WTC11 (cell line): ENCODE measurements around the gene ARHGAP10.

ENCODE experiments used
- FOXP1 ChIP-seq: sonication (generic); formaldehyde crosslinking; IDR thresholded peaks from 2 replicates; pipeline ENCODE4 v1.8.0; 2022; ENCODE audit warnings: missing genetic modification reagents, mild to moderate bottlenecking, moderate library complexity, borderline replicate concordance
- JUN ChIP-seq: sonication (generic); formaldehyde crosslinking; IDR thresholded peaks from 2 replicates; pipeline ENCODE4 v1.8.0; 2023; ENCODE audit warnings: mild to moderate bottlenecking, missing genetic modification reagents
- NFATC4 ChIP-seq: fragments of 250-450 bp; sonication (Bioruptor Pico); IDR thresholded peaks from 2 replicates; pipeline ENCODE4 v1.9.0; 2021; ENCODE audit warnings: mild to moderate bottlenecking
- SMAD4 ChIP-seq: sonication (generic); formaldehyde crosslinking; IDR thresholded peaks from 2 replicates; pipeline ENCODE4 v1.8.0; 2022; ENCODE audit warnings: mild to moderate bottlenecking, missing genetic modification reagents
- TEAD1 ChIP-seq: sonication (generic); formaldehyde crosslinking; IDR thresholded peaks from 2 replicates; pipeline ENCODE4 v1.8.0; 2022; ENCODE audit warnings: mild to moderate bottlenecking, missing genetic modification reagents
- ZNF263 ChIP-seq: sonication (generic); formaldehyde crosslinking; IDR thresholded peaks from 2 replicates; pipeline ENCODE4 v1.8.1; 2022; ENCODE audit warnings: low read depth, mild to moderate bottlenecking, moderate library complexity, missing genetic modification reagents
- ZNF416 ChIP-seq: fragments of 250-450 bp; sonication (Bioruptor Pico); IDR thresholded peaks from 2 replicates; pipeline ENCODE4 v1.9.0; 2021; ENCODE audit warnings: mild to moderate bottlenecking, inconsistent platforms
- TF ChIP-seq, protein P1 (sequence below): fragments of 250-450 bp; sonication (Bioruptor Pico); IDR thresholded peaks from 2 replicates; pipeline ENCODE4 v1.9.0; 2021; ENCODE audit warnings: mild to moderate bottlenecking
- TF ChIP-seq, protein P2 (sequence below): fragments of 200-600 bp; IDR thresholded peaks from 2 replicates; pipeline ENCODE4 v1.8.0; 2022; ENCODE audit warnings: antibody characterized with exemption
- TF ChIP-seq, protein P3 (sequence below): sonication (generic); formaldehyde crosslinking; IDR thresholded peaks from 2 replicates; pipeline ENCODE4 v1.8.1; 2022; ENCODE audit warnings: mild to moderate bottlenecking, moderate library complexity, missing genetic modification reagents

DNA sequence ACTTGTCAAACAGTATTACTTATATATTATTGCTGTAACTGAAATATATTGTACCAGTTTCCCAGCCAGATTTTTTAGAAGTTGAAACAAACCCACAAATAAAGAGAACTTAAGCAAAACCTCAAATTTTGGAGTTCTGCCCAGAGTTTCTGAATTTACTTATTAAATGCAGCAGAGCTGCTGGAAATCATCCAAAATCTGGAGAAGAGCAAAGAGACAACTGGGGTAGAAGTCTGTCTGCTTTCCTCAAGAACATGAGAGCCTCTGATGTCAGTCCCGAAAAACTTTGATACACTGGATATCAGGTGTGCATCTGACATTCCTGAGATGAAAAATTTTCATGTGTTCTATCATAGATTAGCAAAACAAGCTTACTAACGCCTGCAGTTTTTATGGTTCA, 384.4 kb downstream of the ARHGAP10 start:
- TF ChIP-seq, protein P1, sequence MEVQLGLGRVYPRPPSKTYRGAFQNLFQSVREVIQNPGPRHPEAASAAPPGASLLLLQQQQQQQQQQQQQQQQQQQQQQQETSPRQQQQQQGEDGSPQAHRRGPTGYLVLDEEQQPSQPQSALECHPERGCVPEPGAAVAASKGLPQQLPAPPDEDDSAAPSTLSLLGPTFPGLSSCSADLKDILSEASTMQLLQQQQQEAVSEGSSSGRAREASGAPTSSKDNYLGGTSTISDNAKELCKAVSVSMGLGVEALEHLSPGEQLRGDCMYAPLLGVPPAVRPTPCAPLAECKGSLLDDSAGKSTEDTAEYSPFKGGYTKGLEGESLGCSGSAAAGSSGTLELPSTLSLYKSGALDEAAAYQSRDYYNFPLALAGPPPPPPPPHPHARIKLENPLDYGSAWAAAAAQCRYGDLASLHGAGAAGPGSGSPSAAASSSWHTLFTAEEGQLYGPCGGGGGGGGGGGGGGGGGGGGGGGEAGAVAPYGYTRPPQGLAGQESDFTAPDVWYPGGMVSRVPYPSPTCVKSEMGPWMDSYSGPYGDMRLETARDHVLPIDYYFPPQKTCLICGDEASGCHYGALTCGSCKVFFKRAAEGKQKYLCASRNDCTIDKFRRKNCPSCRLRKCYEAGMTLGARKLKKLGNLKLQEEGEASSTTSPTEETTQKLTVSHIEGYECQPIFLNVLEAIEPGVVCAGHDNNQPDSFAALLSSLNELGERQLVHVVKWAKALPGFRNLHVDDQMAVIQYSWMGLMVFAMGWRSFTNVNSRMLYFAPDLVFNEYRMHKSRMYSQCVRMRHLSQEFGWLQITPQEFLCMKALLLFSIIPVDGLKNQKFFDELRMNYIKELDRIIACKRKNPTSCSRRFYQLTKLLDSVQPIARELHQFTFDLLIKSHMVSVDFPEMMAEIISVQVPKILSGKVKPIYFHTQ (CRISPR knock-in tag): no peak
- TF ChIP-seq JUN (CRISPR knock-in tag): no peak
- no peak for TF ChIP-seq TEAD1 (CRISPR knock-in tag)
- no peak for TF ChIP-seq ZNF263 (CRISPR knock-in tag)
- TF ChIP-seq FOXP1: no peak
- TF ChIP-seq, protein P2, sequence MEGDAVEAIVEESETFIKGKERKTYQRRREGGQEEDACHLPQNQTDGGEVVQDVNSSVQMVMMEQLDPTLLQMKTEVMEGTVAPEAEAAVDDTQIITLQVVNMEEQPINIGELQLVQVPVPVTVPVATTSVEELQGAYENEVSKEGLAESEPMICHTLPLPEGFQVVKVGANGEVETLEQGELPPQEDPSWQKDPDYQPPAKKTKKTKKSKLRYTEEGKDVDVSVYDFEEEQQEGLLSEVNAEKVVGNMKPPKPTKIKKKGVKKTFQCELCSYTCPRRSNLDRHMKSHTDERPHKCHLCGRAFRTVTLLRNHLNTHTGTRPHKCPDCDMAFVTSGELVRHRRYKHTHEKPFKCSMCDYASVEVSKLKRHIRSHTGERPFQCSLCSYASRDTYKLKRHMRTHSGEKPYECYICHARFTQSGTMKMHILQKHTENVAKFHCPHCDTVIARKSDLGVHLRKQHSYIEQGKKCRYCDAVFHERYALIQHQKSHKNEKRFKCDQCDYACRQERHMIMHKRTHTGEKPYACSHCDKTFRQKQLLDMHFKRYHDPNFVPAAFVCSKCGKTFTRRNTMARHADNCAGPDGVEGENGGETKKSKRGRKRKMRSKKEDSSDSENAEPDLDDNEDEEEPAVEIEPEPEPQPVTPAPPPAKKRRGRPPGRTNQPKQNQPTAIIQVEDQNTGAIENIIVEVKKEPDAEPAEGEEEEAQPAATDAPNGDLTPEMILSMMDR: no peak
- TF ChIP-seq, protein P3, sequence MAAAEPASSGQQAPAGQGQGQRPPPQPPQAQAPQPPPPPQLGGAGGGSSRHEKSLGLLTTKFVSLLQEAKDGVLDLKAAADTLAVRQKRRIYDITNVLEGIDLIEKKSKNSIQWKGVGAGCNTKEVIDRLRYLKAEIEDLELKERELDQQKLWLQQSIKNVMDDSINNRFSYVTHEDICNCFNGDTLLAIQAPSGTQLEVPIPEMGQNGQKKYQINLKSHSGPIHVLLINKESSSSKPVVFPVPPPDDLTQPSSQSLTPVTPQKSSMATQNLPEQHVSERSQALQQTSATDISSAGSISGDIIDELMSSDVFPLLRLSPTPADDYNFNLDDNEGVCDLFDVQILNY: no peak
- TF ChIP-seq NFATC4 (CRISPR knock-in tag): no peak
- no peak for TF ChIP-seq SMAD4 (CRISPR knock-in tag)
- no peak for TF ChIP-seq ZNF416
